K562 (cell line): Measurements from ENCODE around the gene DNAH8. TPM values are rescaled to one million over a fixed set of nuclear protein-coding genes. Genes with fewer than 3 reads are reported as not detected.

Experiments used
- CBFB ChIP-seq: sonication (generic); formaldehyde crosslinking; IDR thresholded peaks from 2 replicates; pipeline ENCODE4 v1.4.0; 2020; ENCODE audit warnings: mild to moderate bottlenecking, missing genetic modification reagents
- CREB1 ChIP-seq, 2 experiments: sonication (generic) in 1 of 2; formaldehyde crosslinking in 1 of 2; IDR thresholded peaks; 2 replicates each; pipeline versions ENCODE4 v1.6.1 to v1.8.0; 2012 to 2022; ENCODE audit warnings: inconsistent platforms in 1 of 2, mild to moderate bottlenecking in 1 of 2, missing genetic modification reagents in 1 of 2, moderate library complexity in 1 of 2
- CSDE1 ChIP-seq, 2 experiments: fragments of 450-650 bp; IDR thresholded peaks; 2 replicates each; pipeline ENCODE4 v1.6.1; 2016; ENCODE audit warnings: mild to moderate bottlenecking in 1 of 2
- HMGN3 ChIP-seq: IDR thresholded peaks from 2 replicates; pipeline ENCODE4 v1.6.1; 2011; ENCODE audit warnings: borderline replicate concordance, low read depth, mild to moderate bottlenecking, mixed read lengths, low read length; ENCODE audit not compliant: insufficient read length; ENCODE audit errors: extremely low read depth
- MBD2 ChIP-seq: sonication (generic); IDR thresholded peaks from 2 replicates; pipeline ENCODE4 v1.6.1; 2016; ENCODE audit warnings: low read depth, borderline replicate concordance
- NFE2 ChIP-seq: IDR thresholded peaks from 2 replicates; pipeline ENCODE4 v1.6.1; 2014; ENCODE audit warnings: antibody characterized with exemption, low read depth
- POLR2AphosphoS5 ChIP-seq: IDR thresholded peaks from 2 replicates; pipeline ENCODE4 v1.6.1; 2011; ENCODE audit warnings: mild to moderate bottlenecking, low read depth, low read length, moderate library complexity; ENCODE audit not compliant: control insufficient read depth, insufficient read depth
- RBM22 ChIP-seq: fragments of 200-400 bp; formaldehyde crosslinking; IDR thresholded peaks from 2 replicates; pipeline ENCODE4 v1.6.1; 2018; ENCODE audit warnings: low read length, low read depth; ENCODE audit not compliant: poor library complexity, severe bottlenecking
- RNF2 ChIP-seq: sonication (generic); IDR thresholded peaks from 2 replicates; pipeline ENCODE4 v1.6.1; 2016
- polyA plus RNA-seq, 8 experiments: library from polyadenylated mRNA; depleted of rRNA in 4 of 8; stranded (reverse) in 5 of 8; unstranded in 3 of 8; fragments of >200 nt; fragmentation: Nextera tagmentation in 2 of 8; fragmentation: Illumina TruSeq in 1 of 8; extraction: Ambion mirVana in 2 of 8; extraction: Trizol in 1 of 8; gene quantifications; 2 replicates each; pipeline versions ENCODE4 v1.2.1 to v1.2.3, GENCODE V29; 2011 to 2014; ENCODE audit warnings: inconsistent platforms in 1 of 8, missing spikeins in 1 of 8
- total RNA-seq, 7 experiments: library from RNA; depleted of rRNA in 6 of 7; stranded (reverse); fragments of >200 nt in 6 of 7; fragmentation: Illumina TruSeq in 2 of 7; extraction: Trizol in 2 of 7; gene quantifications; 2 replicates each; pipeline versions ENCODE4 v1.2.1 to v1.2.3, GENCODE V29; 2011 to 2021; ENCODE audit warnings: low replicate concordance in 1 of 7
- TF ChIP-seq, protein P1 (sequence below), 2 experiments: fragments of 450-650 bp; conservative IDR thresholded peaks; 2 replicates each; pipeline ENCODE4 v1.6.1; 2017; ENCODE audit warnings: mild to moderate bottlenecking in 2 of 2, moderate library complexity in 2 of 2
- TF ChIP-seq, protein P2 (sequence below): fragments of 450-650 bp; IDR thresholded peaks from 2 replicates; pipeline ENCODE4 v1.7.0; 2016; ENCODE audit warnings: borderline replicate concordance
- TF ChIP-seq, protein P3 (sequence below): sonication (generic); IDR thresholded peaks from 2 replicates; pipeline ENCODE4 v1.6.1; 2016
- TF ChIP-seq, protein P4 (sequence below): fragments of 450-650 bp; IDR thresholded peaks from 2 replicates; pipeline ENCODE4 v1.7.1; 2018; ENCODE audit warnings: mild to moderate bottlenecking, low read depth; ENCODE audit not compliant: partially characterized antibody
- TF ChIP-seq, protein P5 (sequence below), 3 experiments: fragments of 200-800 bp in 1 of 3; fragments of 250-450 bp in 1 of 3; fragments of 450-650 bp in 1 of 3; sonication (Bioruptor Pico) in 1 of 3; sonication (Bioruptor generic) in 1 of 3; formaldehyde crosslinking in 1 of 3; IDR thresholded peaks; 2 replicates each; pipeline versions ENCODE4 v1.6.1 to v1.8.0; 2016 to 2022; ENCODE audit warnings: mild to moderate bottlenecking in 2 of 3, missing genetic modification characterization in 2 of 3, missing compliant biosample characterization in 1 of 3, moderate library complexity in 1 of 3

The DNAH8 gene
- total and polyA plus RNA-seq, 9 of the 15 experiments (the other 6 are each of a cell fraction or from before 2014, with no cell fraction given): 1.2 to 4.2 (median 2.9) TPM

DNA sequence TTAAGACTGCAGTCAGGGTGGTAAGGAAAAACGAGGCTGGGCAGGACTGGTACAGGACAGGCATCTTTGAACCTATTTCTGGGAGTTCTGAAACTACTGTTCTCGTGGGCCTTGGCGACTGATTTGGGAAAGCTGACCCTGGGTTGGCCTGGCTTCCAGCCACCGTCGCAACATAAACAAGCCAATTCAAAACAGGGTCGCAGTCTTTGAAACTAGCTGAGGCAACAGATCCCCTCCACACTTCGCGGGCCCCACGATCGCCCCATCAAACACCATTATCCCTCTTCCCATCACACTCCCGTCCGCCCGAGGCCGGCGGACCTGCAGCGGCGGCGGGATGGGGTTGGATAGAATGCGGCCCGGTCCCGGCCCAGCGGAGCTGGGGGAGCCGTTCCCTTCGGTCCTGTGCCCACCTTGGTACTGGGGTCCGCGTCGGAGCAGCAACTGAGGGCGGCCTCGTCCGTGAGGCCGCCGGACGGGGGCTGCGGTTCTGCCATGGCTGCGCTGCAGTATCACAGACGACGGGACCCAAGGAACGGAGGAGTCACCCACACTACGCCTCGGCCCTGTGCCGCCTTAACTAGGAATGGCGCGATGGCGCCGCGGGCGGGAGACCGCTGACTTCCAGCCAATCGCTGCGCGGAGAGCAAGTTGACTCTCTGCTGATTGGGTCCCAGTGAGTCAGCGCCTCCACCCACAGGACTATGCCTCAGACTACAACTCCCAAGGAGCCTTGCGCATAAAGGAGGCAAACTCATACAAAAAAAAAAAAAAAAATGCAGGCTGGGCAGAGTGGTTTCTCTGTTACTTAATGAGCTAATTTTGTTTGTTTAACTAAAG lies 12.3 kb upstream of the DNAH8 start, which contains the start of gene GLO1 (continued):
- TF ChIP-seq, protein P1, sequence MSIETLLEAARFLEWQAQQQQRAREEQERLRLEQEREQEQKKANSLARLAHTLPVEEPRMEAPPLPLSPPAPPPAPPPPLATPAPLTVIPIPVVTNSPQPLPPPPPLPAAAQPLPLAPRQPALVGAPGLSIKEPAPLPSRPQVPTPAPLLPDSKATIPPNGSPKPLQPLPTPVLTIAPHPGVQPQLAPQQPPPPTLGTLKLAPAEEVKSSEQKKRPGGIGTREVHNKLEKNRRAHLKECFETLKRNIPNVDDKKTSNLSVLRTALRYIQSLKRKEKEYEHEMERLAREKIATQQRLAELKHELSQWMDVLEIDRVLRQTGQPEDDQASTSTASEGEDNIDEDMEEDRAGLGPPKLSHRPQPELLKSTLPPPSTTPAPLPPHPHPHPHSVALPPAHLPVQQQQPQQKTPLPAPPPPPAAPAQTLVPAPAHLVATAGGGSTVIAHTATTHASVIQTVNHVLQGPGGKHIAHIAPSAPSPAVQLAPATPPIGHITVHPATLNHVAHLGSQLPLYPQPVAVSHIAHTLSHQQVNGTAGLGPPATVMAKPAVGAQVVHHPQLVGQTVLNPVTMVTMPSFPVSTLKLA (conservative IDR thresholded peaks at IDR 0.05): peak in 1 of 2 experiments; percentile 56; a peak in 1 of 4 replicates
- TF ChIP-seq MBD2: peak; percentile 98
- TF ChIP-seq, protein P2, sequence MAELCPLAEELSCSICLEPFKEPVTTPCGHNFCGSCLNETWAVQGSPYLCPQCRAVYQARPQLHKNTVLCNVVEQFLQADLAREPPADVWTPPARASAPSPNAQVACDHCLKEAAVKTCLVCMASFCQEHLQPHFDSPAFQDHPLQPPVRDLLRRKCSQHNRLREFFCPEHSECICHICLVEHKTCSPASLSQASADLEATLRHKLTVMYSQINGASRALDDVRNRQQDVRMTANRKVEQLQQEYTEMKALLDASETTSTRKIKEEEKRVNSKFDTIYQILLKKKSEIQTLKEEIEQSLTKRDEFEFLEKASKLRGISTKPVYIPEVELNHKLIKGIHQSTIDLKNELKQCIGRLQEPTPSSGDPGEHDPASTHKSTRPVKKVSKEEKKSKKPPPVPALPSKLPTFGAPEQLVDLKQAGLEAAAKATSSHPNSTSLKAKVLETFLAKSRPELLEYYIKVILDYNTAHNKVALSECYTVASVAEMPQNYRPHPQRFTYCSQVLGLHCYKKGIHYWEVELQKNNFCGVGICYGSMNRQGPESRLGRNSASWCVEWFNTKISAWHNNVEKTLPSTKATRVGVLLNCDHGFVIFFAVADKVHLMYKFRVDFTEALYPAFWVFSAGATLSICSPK: no peak
- TF ChIP-seq, protein P3, sequence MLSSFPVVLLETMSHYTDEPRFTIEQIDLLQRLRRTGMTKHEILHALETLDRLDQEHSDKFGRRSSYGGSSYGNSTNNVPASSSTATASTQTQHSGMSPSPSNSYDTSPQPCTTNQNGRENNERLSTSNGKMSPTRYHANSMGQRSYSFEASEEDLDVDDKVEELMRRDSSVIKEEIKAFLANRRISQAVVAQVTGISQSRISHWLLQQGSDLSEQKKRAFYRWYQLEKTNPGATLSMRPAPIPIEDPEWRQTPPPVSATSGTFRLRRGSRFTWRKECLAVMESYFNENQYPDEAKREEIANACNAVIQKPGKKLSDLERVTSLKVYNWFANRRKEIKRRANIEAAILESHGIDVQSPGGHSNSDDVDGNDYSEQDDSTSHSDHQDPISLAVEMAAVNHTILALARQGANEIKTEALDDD: no peak
- peak; percentile 70 for TF ChIP-seq NFE2
- peak; percentile 63; the same call in 1 of the 2 replicates for TF ChIP-seq CBFB (CRISPR knock-in tag)
- TF ChIP-seq, protein P4, sequence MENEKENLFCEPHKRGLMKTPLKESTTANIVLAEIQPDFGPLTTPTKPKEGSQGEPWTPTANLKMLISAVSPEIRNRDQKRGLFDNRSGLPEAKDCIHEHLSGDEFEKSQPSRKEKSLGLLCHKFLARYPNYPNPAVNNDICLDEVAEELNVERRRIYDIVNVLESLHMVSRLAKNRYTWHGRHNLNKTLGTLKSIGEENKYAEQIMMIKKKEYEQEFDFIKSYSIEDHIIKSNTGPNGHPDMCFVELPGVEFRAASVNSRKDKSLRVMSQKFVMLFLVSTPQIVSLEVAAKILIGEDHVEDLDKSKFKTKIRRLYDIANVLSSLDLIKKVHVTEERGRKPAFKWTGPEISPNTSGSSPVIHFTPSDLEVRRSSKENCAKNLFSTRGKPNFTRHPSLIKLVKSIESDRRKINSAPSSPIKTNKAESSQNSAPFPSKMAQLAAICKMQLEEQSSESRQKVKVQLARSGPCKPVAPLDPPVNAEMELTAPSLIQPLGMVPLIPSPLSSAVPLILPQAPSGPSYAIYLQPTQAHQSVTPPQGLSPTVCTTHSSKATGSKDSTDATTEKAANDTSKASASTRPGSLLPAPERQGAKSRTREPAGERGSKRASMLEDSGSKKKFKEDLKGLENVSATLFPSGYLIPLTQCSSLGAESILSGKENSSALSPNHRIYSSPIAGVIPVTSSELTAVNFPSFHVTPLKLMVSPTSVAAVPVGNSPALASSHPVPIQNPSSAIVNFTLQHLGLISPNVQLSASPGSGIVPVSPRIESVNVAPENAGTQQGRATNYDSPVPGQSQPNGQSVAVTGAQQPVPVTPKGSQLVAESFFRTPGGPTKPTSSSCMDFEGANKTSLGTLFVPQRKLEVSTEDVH: peak; percentile 17
- TF ChIP-seq, protein P5, sequence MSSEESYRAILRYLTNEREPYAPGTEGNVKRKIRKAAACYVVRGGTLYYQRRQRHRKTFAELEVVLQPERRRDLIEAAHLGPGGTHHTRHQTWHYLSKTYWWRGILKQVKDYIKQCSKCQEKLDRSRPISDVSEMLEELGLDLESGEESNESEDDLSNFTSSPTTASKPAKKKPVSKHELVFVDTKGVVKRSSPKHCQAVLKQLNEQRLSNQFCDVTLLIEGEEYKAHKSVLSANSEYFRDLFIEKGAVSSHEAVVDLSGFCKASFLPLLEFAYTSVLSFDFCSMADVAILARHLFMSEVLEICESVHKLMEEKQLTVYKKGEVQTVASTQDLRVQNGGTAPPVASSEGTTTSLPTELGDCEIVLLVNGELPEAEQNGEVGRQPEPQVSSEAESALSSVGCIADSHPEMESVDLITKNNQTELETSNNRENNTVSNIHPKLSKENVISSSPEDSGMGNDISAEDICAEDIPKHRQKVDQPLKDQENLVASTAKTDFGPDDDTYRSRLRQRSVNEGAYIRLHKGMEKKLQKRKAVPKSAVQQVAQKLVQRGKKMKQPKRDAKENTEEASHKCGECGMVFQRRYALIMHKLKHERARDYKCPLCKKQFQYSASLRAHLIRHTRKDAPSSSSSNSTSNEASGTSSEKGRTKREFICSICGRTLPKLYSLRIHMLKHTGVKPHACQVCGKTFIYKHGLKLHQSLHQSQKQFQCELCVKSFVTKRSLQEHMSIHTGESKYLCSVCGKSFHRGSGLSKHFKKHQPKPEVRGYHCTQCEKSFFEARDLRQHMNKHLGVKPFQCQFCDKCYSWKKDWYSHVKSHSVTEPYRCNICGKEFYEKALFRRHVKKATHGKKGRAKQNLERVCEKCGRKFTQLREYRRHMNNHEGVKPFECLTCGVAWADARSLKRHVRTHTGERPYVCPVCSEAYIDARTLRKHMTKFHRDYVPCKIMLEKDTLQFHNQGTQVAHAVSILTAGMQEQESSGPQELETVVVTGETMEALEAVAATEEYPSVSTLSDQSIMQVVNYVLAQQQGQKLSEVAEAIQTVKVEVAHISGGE (CRISPR knock-in tag; IDR thresholded peaks at IDR 0.05): peak in 1 of 3 experiments; percentile 55; a peak in 1 of 6 replicates
- peak; percentile 49 for TF ChIP-seq CREB1 (IDR thresholded peaks at IDR 0.05)
- peak; percentile 74 for TF ChIP-seq CREB1 (CRISPR knock-in tag; IDR thresholded peaks at IDR 0.05)
- peak; percentile 84 for TF ChIP-seq RNF2
- TF ChIP-seq RBM22: peak; percentile 94
- TF ChIP-seq CSDE1 (IDR thresholded peaks at IDR 0.05): no peak
- TF ChIP-seq HMGN3: peak; percentile 89
- TF ChIP-seq POLR2AphosphoS5: peak; percentile 91
